ENCODE results near the gene MLXIP. TPM values are rescaled to one million over a fixed set of nuclear protein-coding genes. Genes with fewer than 3 reads are reported as not detected.

The MLXIP gene
- total and polyA plus RNA-seq, 2 of the 4 experiments (the other 2 are of a cell fraction), result 2.7 to 10.8 TPM

- H2AFZ ChIP-seq (replicated peaks; ENCODE audit: low read length, poor library complexity), result peak overlapping the region; percentile 90
- H2BK120ac ChIP-seq (ENCODE audit: low read depth, low read length), result peak overlapping the region; percentile 81
- peak overlapping the region; percentile 98 for H2AK5ac ChIP-seq (ENCODE audit: low read depth, low read length)
- CTCF ChIA-PET, result interaction anchor here (0.9 to 1.2 kb wide), 2 partner anchors 9 to 61 kb away, joined by 3 to 4 read pairs; no protein-coding TSS in a partner anchor
- 2% methylated on average over 6 of the region's 19 CpGs; no CpG with 5 or more reads in 1 of the 2 experiments for WGBS, 2 experiments (ENCODE audit: extremely low coverage in 2 of 2, insufficient read length in 1 of 2)
- peaks cover 0 to 22% of the 10 kb centered on the region in 2 experiments; a peak in 2 of 4 replicates for H3K79me1 ChIP-seq (ENCODE audit: low read depth in 1 of 2, low read length in 2 of 2)
- peak overlapping the region; percentile 90 for H3K23ac ChIP-seq (ENCODE audit: low read depth, low read length)
- intact Hi-C loops (cut with micrococcal nuclease) (loop anchor here (2.0 kb wide), 2 partner anchors 36 to 60 kb away; no protein-coding TSS in a partner anchor), dilution Hi-C loops (cut with HindIII; ENCODE audit: low sequenced_read_pairs, unreplicated experiment) (no loop called here), in situ Hi-C loops (cut with MboI; ENCODE audit: low sequenced_read_pairs) (no loop called here)
- H3K27me3 ChIP-seq (ENCODE audit: control insufficient read depth, insufficient read depth, low read length), result no peaks in the 10 kb centered on the region
- H3K36me3 ChIP-seq (ENCODE audit: control insufficient read depth, insufficient read depth, low read length), result peaks cover 7% of the 10 kb centered on the region; the same call in 1 of the 2 replicates
- peak overlapping the region; percentile 89 for H3K27ac ChIP-seq (ENCODE audit: insufficient read depth, low read length)
- H3K56ac ChIP-seq (ENCODE audit: extremely low read depth, insufficient read depth, low read length), result peak overlapping the region; percentile 72
- H4K5ac ChIP-seq (ENCODE audit: low read depth, low read length), result peak overlapping the region; percentile 84
- ATAC-seq (ENCODE audit: low read depth) (peak; percentile 67), DNase-seq (peak; percentile 66)
- H3K4ac ChIP-seq (ENCODE audit: low read depth, low read length), result peak overlapping the region; percentile 90
- TF ChIP-seq RAD21 (IDR thresholded peaks at IDR 0.05; ENCODE audit: low read length) (no peak), MAFK (IDR thresholded peaks at IDR 0.05; ENCODE audit: low read depth, low read length) (peak; percentile 41; the same call in 1 of the 2 replicates)
- no peaks in the 10 kb centered on the region; the same call in 1 of the 2 replicates for H4K20me1 ChIP-seq (ENCODE audit: insufficient read depth, low read length)
- H3K4me2 ChIP-seq (ENCODE audit: low read depth, low read length), result peak overlapping the region; percentile 37; the same call in 1 of the 2 replicates
- peak overlapping the region; percentile 73 for H4K91ac ChIP-seq (ENCODE audit: insufficient read depth, low read depth, low read length)
- peak overlapping the region; percentile 97; the same call in 2 of the 3 replicates for H2BK15ac ChIP-seq (ENCODE audit: low read depth, low read length)
- peak overlapping the region; percentile 78 for H2BK20ac ChIP-seq (ENCODE audit: low read depth, low read length)
- peak overlapping the region; percentile 78 to 92 for H4K8ac ChIP-seq (ENCODE audit: low read depth in 2 of 2, low read length in 2 of 2)
- H3K9me3 ChIP-seq (ENCODE audit: control insufficient read depth, insufficient read depth, low read length), result no peaks in the 10 kb centered on the region
- peak overlapping the region; percentile 77 for H2AK9ac ChIP-seq (replicated peaks; ENCODE audit: low read depth, low read length, poor library complexity)
- H2BK5ac ChIP-seq (ENCODE audit: low read depth, low read length, poor library complexity, severe bottlenecking), result peak overlapping the region; percentile 76
- H3K14ac ChIP-seq (replicated peaks; ENCODE audit: low read depth, low read length), result peak overlapping the region; percentile 94
- peak overlapping the region; percentile 74 for H3K18ac ChIP-seq (ENCODE audit: low read depth, low read length)
- no TSS peak for BruUV-seq (replicated peaks)
- H3K9ac ChIP-seq (ENCODE audit: low read depth, low read length), result peak overlapping the region; percentile 59
- POLR2A ChIA-PET (ENCODE audit: unreplicated experiment), result interaction anchor here (0.6 kb wide), 1 partner anchor 15 kb away, joined by 4 read pairs; the partner anchor contains the start of gene MLXIP
- H3K4me3 ChIP-seq (ENCODE audit: insufficient read depth, low read depth, low read length), result no peak overlapping the region
- peaks cover 36% of the 10 kb centered on the region for H3K4me1 ChIP-seq (ENCODE audit: control insufficient read depth, insufficient read depth, low read length)
- peaks cover 18% of the 10 kb centered on the region for H3K9me1 ChIP-seq (ENCODE audit: insufficient read depth, low read length)
Measured at GRCh38 chr12:122062832-122063693, 15.5 kb upstream of the MLXIP start.

Measured in IMR-90 (cell line).